ENCODE measurements around the gene ACER1. TPM values are rescaled to one million over a fixed set of nuclear protein-coding genes. Genes with fewer than 3 reads are reported as not detected.
"Not testable (repeated sequence)": the region's sequence is repeated elsewhere in the genome, so short reads cannot be mapped to it uniquely, and the experiment has no call there.

The ACER1 gene
- total and polyA plus RNA-seq, 2 experiments from 2014 or later, result not detected

- DNase-seq (ENCODE audit: low read depth in 1 of 2, low spot score in 1 of 2), result no peak
- no peaks in the 10 kb centered on the region for H3K36me3 ChIP-seq
- no peak for TF ChIP-seq CTCF (IDR thresholded peaks at IDR 0.05; ENCODE audit: low read depth, low read length)
- H3K4me3 ChIP-seq, result no peak overlapping the region
- H3K27ac ChIP-seq, result no peak overlapping the region
- no peaks in the 10 kb centered on the region for H3K27me3 ChIP-seq
- no peaks in the 10 kb centered on the region for H3K9me3 ChIP-seq (ENCODE audit: low read depth)
- no peaks in the 10 kb centered on the region for H3K4me1 ChIP-seq (ENCODE audit: low read depth)
Measured at GRCh38 chr19:6297202-6297601, 36.2 kb downstream of the ACER1 start.

GRCh38 chr19:6292006-6292405, 41.4 kb downstream of the ACER1 start:
- Histone ChIP-seq H3K27ac (no peak overlapping the region), H3K36me3 (no peaks in the 10 kb centered on the region), H3K27me3 (no peaks in the 10 kb centered on the region), H3K4me1 (ENCODE audit: low read depth) (no peaks in the 10 kb centered on the region), H3K9me3 (ENCODE audit: low read depth) (no peaks in the 10 kb centered on the region), H3K4me3 (no peak overlapping the region)
- DNase-seq (ENCODE audit: low read depth in 1 of 2, low spot score in 1 of 2), result peak in 1 of 2 donors; percentile 17
- no peak for TF ChIP-seq CTCF (IDR thresholded peaks at IDR 0.05; ENCODE audit: low read depth, low read length)

- no peak overlapping the region for H3K4me3 ChIP-seq
- no peaks in the 10 kb centered on the region for H3K36me3 ChIP-seq
- DNase-seq (ENCODE audit: low read depth in 1 of 2, low spot score in 1 of 2), result no peak
- H3K9me3 ChIP-seq (ENCODE audit: low read depth), result no peaks in the 10 kb centered on the region
- H3K4me1 ChIP-seq (ENCODE audit: low read depth), result no peaks in the 10 kb centered on the region
- no peak for TF ChIP-seq CTCF (IDR thresholded peaks at IDR 0.05; ENCODE audit: low read depth, low read length)
- H3K27ac ChIP-seq, result no peak overlapping the region
- H3K27me3 ChIP-seq, result no peaks in the 10 kb centered on the region
Measured at GRCh38 chr19:6288737-6289136, 44.7 kb downstream of the ACER1 start.

- peak in 1 of 2 donors; percentile 27 for DNase-seq (ENCODE audit: low read depth in 1 of 2, low spot score in 1 of 2)
- Histone ChIP-seq H3K27me3 (no peaks in the 10 kb centered on the region), H3K4me1 (ENCODE audit: low read depth) (no peaks in the 10 kb centered on the region), H3K4me3 (no peak overlapping the region), H3K36me3 (no peaks in the 10 kb centered on the region), H3K27ac (no peak overlapping the region), H3K9me3 (ENCODE audit: low read depth) (no peaks in the 10 kb centered on the region)
- no peak for TF ChIP-seq CTCF (IDR thresholded peaks at IDR 0.05; ENCODE audit: low read depth, low read length)
Measured at GRCh38 chr19:6287269-6287885, 46.0 kb downstream of the ACER1 start.

GRCh38 chr19:6286676-6287075, 46.7 kb downstream of the ACER1 start:
- TF ChIP-seq CTCF (IDR thresholded peaks at IDR 0.05; ENCODE audit: low read depth, low read length), result no peak

GRCh38 chr19:6282393-6282792, 51.0 kb downstream of the ACER1 start:
- H3K27me3 ChIP-seq; H3K27ac ChIP-seq; H3K9me3 ChIP-seq (ENCODE audit: low read depth); H3K36me3 ChIP-seq; DNase-seq (ENCODE audit: low read depth in 1 of 2, low spot score in 1 of 2); H3K4me3 ChIP-seq: not testable (repeated sequence)
- peaks cover 16% of the 10 kb centered on the region for H3K4me1 ChIP-seq (ENCODE audit: low read depth)

More at GRCh38 chr19:6286676-6287075, 46.7 kb downstream of the ACER1 start:
- H3K36me3 ChIP-seq, result no peaks in the 10 kb centered on the region
- H3K27ac ChIP-seq, result no peak overlapping the region
- H3K4me1 ChIP-seq (ENCODE audit: low read depth), result no peaks in the 10 kb centered on the region
- no peak overlapping the region for H3K4me3 ChIP-seq
- no peak for DNase-seq (ENCODE audit: low read depth in 1 of 2, low spot score in 1 of 2)
- H3K27me3 ChIP-seq, result no peaks in the 10 kb centered on the region
- no peaks in the 10 kb centered on the region for H3K9me3 ChIP-seq (ENCODE audit: low read depth)

Data from cardiac muscle cell (in vitro differentiated cells and primary cell).